Hair follicle dermal papilla cell (primary cell): Measurements from ENCODE around the gene FMNL3. TPM values are rescaled to one million over a fixed set of nuclear protein-coding genes. Genes with fewer than 3 reads are reported as not detected.

Source experiments
- small RNA-seq: library from RNA; depleted of rRNA; stranded (forward); fragments of <200 nt; gene quantifications from one replicate; pipeline ENCODE3, GENCODE V24; 2012
- total RNA-seq: library from RNA; depleted of rRNA; stranded (reverse); fragments of >200 nt; gene quantifications from 2 replicates; pipeline ENCODE4 v1.2.3, GENCODE V29; 2012

FMNL3 gene
- total RNA-seq, result 47.7 and 58.7 TPM in 2 replicates

GRCh38 chr12:49707128-49707811 is at the start of gene FMNL3:
Gene FMNL3 (minus strand): TSS chr12:49707405. CDS start chr12:49707180, 225 bp downstream.

DNA sequence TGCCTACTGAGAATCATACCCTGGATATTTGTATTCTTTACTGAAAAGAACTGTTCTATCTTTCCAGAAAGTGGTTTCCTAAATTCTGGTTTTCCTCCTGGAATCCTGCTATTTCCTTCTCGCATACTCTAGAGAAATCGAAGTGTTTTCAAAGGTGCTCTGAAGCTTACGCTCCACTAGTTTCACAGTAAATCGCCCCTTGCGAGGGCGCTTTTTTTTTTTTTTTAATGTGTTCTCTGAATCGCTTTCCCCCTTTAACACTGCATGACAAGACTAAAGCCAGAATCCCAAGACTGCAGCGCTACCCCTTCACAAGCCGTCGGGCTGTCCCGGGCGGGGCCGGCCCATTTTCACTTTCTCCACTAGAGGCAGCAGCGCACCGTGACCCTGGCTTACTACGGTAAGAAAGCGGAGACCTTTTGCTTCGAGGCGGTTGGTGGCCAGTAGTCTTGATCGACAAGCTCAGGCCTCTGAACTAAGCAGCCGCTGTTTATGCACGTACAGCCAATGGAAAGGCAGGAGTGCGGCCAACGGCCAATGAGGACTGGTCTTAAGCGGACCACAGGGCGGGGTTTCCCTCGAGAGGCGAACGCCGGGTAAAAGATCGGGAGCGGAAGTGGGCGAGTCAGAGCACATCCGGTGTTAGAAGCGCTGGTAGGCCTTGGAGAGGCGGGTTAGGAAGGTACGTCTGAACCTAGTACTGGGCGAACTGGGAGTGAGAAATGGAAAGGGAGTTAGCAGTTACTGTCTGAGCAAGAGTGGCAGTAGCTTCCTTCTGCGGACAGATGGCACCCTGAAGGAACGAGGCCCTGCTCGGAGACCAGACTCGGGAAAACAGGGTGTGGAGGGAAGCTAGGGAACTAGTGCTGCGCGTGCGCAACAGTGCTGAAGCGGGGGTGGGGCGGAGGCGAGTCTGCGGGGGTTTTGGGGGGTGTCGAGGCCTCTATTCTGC is 34.0 kb upstream of the FMNL3 start, which contains the start of gene TMBIM6:
Gene TMBIM6, plus strand, starts transcription at position 628 of the 952 bp plus-strand sequence. CDS start 10,937 bp downstream, outside the sequence.

DNA sequence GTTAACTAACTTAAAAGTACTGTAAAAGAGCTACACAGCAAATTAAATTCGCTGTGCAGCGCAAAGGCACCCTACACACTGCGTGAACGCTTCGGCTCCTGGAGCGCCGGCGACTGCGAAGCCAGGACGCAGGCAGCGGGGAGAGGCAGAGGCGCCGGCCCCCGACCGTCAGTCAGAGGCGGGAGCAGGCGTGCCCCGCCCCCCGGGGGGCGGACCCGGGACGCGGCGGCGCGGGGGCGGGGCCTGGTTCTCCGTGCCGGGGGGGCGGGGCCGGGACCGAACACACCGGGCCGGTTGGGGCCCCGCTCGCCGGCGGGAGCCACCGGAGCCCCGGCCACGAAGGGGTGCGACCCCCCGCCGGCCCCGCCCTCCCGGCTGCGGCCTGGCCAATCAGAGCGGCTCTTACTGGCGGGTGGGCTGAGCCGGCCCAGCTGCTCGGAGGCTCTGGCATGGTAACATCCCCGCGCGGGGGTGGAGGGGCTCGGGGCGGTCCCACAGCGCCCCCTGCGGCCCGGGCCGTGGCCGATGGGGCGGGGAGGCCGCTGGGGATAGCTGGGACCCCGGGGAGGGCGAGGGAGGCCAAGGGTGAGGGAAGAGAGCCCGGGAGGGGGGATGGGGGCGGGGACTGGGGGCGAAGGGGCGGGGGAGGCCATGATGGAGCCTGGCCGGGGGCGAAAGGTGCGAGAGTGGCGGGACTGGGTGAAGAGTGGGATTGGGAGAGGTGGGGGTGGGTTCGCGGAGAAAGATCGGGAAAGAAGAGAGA is 83.9 kb downstream of the FMNL3 start, which contains the start of gene PRPF40B:
Gene PRPF40B, plus strand, starts transcription at position 420 of the 763 bp plus-strand sequence. Its CDS starts 30 bp downstream, at position 450.

DNA sequence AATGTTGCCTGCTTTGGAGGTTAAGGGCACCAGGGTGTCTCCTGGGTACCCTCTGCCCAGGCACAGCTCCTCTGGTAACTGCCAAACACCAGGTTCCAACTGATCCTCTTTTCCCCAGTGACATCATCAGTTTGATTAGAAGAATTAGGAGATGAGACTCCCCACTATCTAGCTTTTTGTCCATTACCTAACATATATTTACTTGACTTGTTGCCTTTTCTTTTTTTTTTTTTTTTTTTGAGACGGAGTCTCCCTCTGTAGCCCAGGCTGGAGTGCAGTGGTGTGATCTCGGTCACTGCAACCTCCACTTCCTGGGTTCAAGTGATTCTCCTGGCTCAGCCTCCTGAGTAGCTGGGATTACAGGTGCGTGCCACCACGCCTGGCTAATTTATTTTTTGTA is 101.7 kb downstream of the FMNL3 start, which contains the start of gene FAM186B:
Gene FAM186B, minus strand, starts transcription at position 101 of the 400 bp plus-strand sequence. CDS start 162 bp downstream, outside the sequence.

Small RNA genes within 50 kb of the gene (small RNA-seq; reads per million reads assigned to genes)
- gene AC020612.2 (not detected), gene HIGD1AP9 (not detected), gene POLR2KP1 (not detected), gene RNU6-834P (not detected)

Other genes with a start within 250 kb of the FMNL3 start
- 0.16 TPM in 1 of 2 replicates, not detected in the other for gene KCNH3, start 168.4 kb downstream of the FMNL3 start, total RNA-seq
- gene MCRS1, start 139.3 kb downstream of the FMNL3 start, total RNA-seq, result 58.9 TPM in 2 replicates
- 0.49 and 0.61 TPM in 2 replicates for gene FAM186B, start 101.8 kb downstream of the FMNL3 start, total RNA-seq
- 10.9 and 13.6 TPM in 2 replicates for gene PRPF40B, start 83.8 kb downstream of the FMNL3 start, total RNA-seq
- gene TMBIM6, start 34.2 kb upstream of the FMNL3 start, total RNA-seq, result 356 and 360 TPM in 2 replicates
- gene NCKAP5L, start 121.0 kb upstream of the FMNL3 start, total RNA-seq, result 51.2 and 59.9 TPM in 2 replicates
- 3.4 and 3.9 TPM in 2 replicates for gene BCDIN3D, start 135.7 kb upstream of the FMNL3 start, total RNA-seq
- gene FAIM2, start 196.5 kb upstream of the FMNL3 start, total RNA-seq, result 0.97 and 1.5 TPM in 2 replicates
- not detected in 2 replicates for gene AQP2, start 243.3 kb upstream of the FMNL3 start, total RNA-seq